Naive thymus-derived CD8-positive, alpha-beta T cell (primary cell): Measurements from ENCODE around the gene PTPN12. TPM values are rescaled to one million over a fixed set of nuclear protein-coding genes. Genes with fewer than 3 reads are reported as not detected.
"Not testable (repeated sequence)": the region's sequence is repeated elsewhere in the genome, so short reads cannot be mapped to it uniquely, and the experiment has no call there.

ENCODE experiments used
- ATAC-seq, 2 donors: fragments of 150-1000 bp; cut with Tn5 transposase in 1 of 2; sonication (Bioruptor Pico), chemical (Tn5 transposase) in 1 of 2; 1 replicate in 1 of 2; 2 replicates in 1 of 2; pipeline ENCODE4 v1.10.0; 2021; ENCODE audit warnings: mild to moderate bottlenecking in 2 of 2, moderate library complexity in 2 of 2
- POLR2A ChIA-PET: fragments of 350-600 bp; sonication (Branson Sonifier 250); formaldehyde crosslinking; loops from one replicate; lab custom pipeline; 2021; ENCODE audit warnings: antibody characterized with exemption; lab: Charles Lee
- DNase-seq, 10 donors: peaks; one replicate each; pipeline versions ENCODE4 v3.0.0 to v3.0.0-alpha.2; 2020 to 2022
- H3K27ac Mint-ChIP-seq, 10 donors: one replicate each; pipeline ENCODE4 v1.8.0; 2020 to 2022; ENCODE audit warnings: mild to moderate bottlenecking in 10 of 10, mixed read lengths in 10 of 10, moderate library complexity in 4 of 10, inconsistent platforms in 1 of 10
- H3K27me3 Mint-ChIP-seq, 5 donors: one replicate each; pipeline ENCODE4 v1.8.0; 2021 to 2022; ENCODE audit warnings: mixed read lengths in 5 of 5
- H3K36me3 Mint-ChIP-seq, 3 donors: one replicate each; pipeline ENCODE4 v1.8.0; 2020 to 2022; ENCODE audit warnings: mixed read lengths in 3 of 3, mild to moderate bottlenecking in 2 of 3, inconsistent platforms in 1 of 3
- H3K4me1 Mint-ChIP-seq, 4 donors: one replicate each; pipeline ENCODE4 v1.8.0; 2021 to 2022; ENCODE audit warnings: mixed read lengths in 4 of 4
- H3K4me3 Mint-ChIP-seq, 10 donors: one replicate each; pipeline ENCODE4 v1.8.0; 2020 to 2022; ENCODE audit warnings: mild to moderate bottlenecking in 10 of 10, mixed read lengths in 10 of 10, moderate library complexity in 6 of 10, inconsistent platforms in 1 of 10
- H3K9me3 Mint-ChIP-seq, 9 donors: one replicate each; pipeline ENCODE4 v1.8.0; 2020 to 2022; ENCODE audit warnings: mixed read lengths in 9 of 9, mild to moderate bottlenecking in 3 of 9, inconsistent platforms in 1 of 9, moderate library complexity in 1 of 9
- polyA plus RNA-seq, 3 donors: library from polyadenylated mRNA; unstranded; fragments of 300-500 nt; fragmentation: Illumina TruSeq; gene quantifications; one replicate each; pipeline ENCODE4 v1.2.3, GENCODE V29; 2021
- total RNA-seq, 8 experiments: library from RNA in 2 of 8; stranded (reverse) in 2 of 8; gene quantifications; one replicate each; pipeline ENCODE4 v1.2.3 and lab custom pipeline; 2021 to 2026

The PTPN12 gene
- total and polyA plus RNA-seq, 5 experiments from 2014 or later, result 0.64 to 35.4 (median 3.7) TPM

DNA sequence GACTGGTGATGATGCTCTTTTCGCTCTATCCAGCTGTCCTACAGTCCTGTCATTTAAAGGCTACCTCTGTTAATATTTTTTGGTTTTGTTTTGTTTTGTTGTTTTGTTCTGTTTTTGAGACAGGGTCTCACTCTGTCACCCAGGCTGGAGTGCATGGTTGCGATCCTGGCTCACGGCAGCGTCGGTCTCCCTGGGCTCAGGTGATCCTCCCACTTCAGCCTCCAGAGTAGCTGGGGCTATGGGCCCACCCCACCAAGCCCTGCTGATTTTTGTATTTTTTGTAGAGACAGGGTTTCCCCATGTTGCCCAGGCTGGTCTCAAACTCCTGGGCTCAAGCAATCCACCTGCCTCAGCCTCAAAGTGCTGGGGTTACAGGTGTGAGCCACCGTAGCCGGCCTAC, 3.9 kb downstream of the PTPN12 start:
- Mint-ChIP-seq H3K4me3 (peak overlapping the region in 1 of 10 donors; percentile 22), H3K27ac (peak overlapping the region in 2 of 10 donors; percentile 51 to 67), H3K4me1 (peaks cover 15 to 62% (median 46%) of the 10 kb centered on the region in 4 donors)
- H3K36me3 Mint-ChIP-seq, POLR2A ChIA-PET, ATAC-seq, H3K9me3 Mint-ChIP-seq, H3K27me3 Mint-ChIP-seq, DNase-seq: not testable (repeated sequence)

DNA sequence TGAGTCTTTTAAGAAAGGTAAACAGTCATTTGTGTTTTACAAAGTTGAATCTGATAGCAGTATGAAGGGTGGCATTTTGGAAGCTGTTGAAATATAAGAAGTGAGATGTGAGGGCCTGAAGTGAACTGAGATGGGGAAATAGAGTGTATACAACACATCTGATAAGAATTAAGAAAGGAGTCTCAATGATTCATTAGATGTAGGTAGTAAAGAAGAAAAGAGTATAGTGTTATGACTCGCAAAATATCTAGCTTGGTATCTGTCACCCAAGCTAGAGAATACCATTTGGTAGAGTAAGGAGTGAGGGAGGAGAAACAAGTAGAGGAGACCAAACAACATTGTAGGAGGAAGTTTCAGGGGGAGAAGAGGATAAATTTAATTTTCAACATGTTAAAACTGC, 5.3 kb downstream of the PTPN12 start:
- no peaks in the 10 kb centered on the region for H3K36me3 Mint-ChIP-seq
- H3K27ac Mint-ChIP-seq, result peak overlapping the region in 8 of 10 donors; percentile 2 to 78 (median 19)
- ATAC-seq (no peak), DNase-seq (no peak)
- peaks cover 18 to 63% (median 51%) of the 10 kb centered on the region in 4 donors for H3K4me1 Mint-ChIP-seq
- POLR2A ChIA-PET, result interaction anchor here (0.6 to 0.9 kb wide), 2 partner anchors 14 to 272 kb away, joined by 3 read pairs; no protein-coding TSS in a partner anchor
- no peaks in the 10 kb centered on the region for H3K9me3 Mint-ChIP-seq
- no peaks in the 10 kb centered on the region for H3K27me3 Mint-ChIP-seq
- H3K4me3 Mint-ChIP-seq, result no peak overlapping the region

DNA sequence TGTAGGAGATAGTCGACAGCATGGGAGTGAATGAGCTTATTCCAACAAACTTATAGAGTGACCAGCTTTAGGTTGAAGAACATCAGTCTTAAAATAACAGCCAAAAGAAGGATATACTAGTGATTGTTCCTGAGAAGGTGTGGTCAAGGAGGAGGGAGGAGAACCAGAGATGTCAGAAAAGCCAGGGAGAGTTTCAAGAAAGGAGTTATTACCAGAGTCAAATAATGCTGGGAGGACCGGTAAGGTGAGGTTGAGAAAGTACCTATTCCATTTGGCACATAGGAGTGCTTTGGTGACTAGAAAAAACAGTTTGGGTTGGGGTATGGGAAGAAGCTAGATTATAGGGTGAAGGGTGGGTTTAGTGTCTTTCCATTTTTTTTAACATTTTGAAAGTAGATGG, 5.8 kb downstream of the PTPN12 start:
- Mint-ChIP-seq H3K36me3 (no peaks in the 10 kb centered on the region), H3K9me3 (no peaks in the 10 kb centered on the region), H3K27ac (peak overlapping the region in 5 of 10 donors; percentile 2 to 53 (median 17)), H3K27me3 (no peaks in the 10 kb centered on the region), H3K4me3 (no peak overlapping the region), H3K4me1 (peaks cover 20 to 68% (median 55%) of the 10 kb centered on the region in 4 donors)
- POLR2A ChIA-PET, result interaction anchor here (0.9 kb wide), 1 partner anchor 14 kb away, joined by 3 read pairs; no protein-coding TSS in a partner anchor
- ATAC-seq (no peak), DNase-seq (no peak)

DNA sequence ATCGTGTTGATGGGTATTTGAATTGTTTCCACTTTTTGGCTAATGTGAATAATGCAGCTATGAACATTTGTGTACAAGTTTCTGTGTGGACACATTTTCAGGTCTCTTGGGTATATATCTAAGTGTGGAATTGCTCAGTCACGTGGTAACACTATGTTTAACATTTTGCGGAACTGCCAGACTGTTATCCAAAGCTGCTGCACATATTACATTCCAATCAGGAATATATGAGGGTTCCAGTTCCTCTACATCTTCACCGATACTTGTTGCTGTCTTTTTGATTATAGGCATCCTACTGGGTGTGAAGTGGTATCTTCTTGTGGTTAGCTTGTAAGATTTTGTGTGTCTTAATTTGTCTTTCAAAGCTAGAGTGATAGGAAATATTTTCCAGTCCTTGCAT, 6.8 kb downstream of the PTPN12 start:
- POLR2A ChIA-PET, result interaction anchor here (0.5 kb wide), 1 partner anchor 109 kb away, joined by 3 read pairs; no protein-coding TSS in a partner anchor
- Mint-ChIP-seq H3K4me1 (peaks cover 18 to 69% (median 55%) of the 10 kb centered on the region in 4 donors), H3K27me3 (no peaks in the 10 kb centered on the region), H3K27ac (peak overlapping the region in 2 of 10 donors; percentile 40 to 50), H3K36me3 (no peaks in the 10 kb centered on the region), H3K4me3 (peak overlapping the region in 1 of 10 donors; percentile 39), H3K9me3 (no peaks in the 10 kb centered on the region)
- DNase-seq (no peak), ATAC-seq (peak in 1 of 2 donors; percentile 39)

DNA sequence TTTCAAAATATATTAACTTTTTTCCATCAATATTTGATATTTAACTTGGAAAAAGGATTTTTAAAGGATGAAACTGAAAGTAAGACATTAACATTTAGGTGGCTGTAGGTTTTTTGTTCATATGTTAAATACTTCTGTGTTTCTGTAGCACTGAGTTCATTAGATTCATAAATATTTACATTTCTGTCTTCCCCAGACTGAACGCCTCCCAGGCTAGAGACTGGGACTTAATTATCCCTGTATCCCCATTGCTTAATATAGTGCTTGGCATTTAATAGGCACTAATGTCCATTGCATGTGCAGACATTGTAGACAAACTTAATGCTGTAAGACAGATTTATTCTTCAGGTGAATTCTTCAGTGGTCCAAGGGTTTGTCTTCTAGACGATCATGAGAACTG, 7.4 kb downstream of the PTPN12 start:
- POLR2A ChIA-PET, result interaction anchor here (0.5 kb wide), 1 partner anchor 108 kb away, joined by 3 read pairs; no protein-coding TSS in a partner anchor
- DNase-seq, result no peak
- Mint-ChIP-seq H3K27me3 (no peaks in the 10 kb centered on the region), H3K9me3 (no peaks in the 10 kb centered on the region), H3K36me3 (no peaks in the 10 kb centered on the region), H3K4me1 (peaks cover 18 to 67% (median 55%) of the 10 kb centered on the region in 4 donors), H3K27ac (no peak overlapping the region), H3K4me3 (peak overlapping the region in 1 of 10 donors; percentile 9)
- ATAC-seq, result no peak

DNA sequence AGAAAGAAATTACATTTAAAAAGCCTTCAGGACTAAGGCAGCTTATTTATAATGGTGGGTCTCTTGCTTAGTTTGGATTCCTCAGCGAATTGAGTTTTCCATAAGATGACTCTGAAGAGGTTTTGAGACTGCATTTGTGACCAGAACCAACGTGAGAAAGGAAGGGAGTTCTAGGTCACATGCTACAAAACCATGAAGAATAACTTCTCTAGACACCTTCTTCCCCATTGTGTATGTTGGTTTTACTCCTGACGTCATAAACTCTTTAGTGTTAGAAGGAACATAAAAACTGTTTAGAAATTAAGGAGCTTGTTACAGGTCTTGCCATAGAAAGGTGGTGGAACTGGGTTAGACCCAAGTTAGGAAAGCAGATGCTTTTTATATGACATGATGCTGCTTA, 11.1 kb downstream of the PTPN12 start:
- peaks cover 0 to 6% (median 0%) of the 10 kb centered on the region in 3 donors for H3K36me3 Mint-ChIP-seq
- ATAC-seq (no peak), DNase-seq (no peak)
- peaks cover 0 to 7% (median 0%) of the 10 kb centered on the region in 9 donors for H3K9me3 Mint-ChIP-seq
- POLR2A ChIA-PET, result interaction anchor here (1.3 kb wide), 1 partner anchor 12 kb away, joined by 6 read pairs; no protein-coding TSS in a partner anchor
- H3K4me3 Mint-ChIP-seq, result no peak overlapping the region
- H3K4me1 Mint-ChIP-seq, result peaks cover 13 to 51% (median 39%) of the 10 kb centered on the region in 4 donors
- H3K27ac Mint-ChIP-seq, result peak overlapping the region in 3 of 10 donors; percentile 3 to 25 (median 10)
- H3K27me3 Mint-ChIP-seq, result no peaks in the 10 kb centered on the region

DNA sequence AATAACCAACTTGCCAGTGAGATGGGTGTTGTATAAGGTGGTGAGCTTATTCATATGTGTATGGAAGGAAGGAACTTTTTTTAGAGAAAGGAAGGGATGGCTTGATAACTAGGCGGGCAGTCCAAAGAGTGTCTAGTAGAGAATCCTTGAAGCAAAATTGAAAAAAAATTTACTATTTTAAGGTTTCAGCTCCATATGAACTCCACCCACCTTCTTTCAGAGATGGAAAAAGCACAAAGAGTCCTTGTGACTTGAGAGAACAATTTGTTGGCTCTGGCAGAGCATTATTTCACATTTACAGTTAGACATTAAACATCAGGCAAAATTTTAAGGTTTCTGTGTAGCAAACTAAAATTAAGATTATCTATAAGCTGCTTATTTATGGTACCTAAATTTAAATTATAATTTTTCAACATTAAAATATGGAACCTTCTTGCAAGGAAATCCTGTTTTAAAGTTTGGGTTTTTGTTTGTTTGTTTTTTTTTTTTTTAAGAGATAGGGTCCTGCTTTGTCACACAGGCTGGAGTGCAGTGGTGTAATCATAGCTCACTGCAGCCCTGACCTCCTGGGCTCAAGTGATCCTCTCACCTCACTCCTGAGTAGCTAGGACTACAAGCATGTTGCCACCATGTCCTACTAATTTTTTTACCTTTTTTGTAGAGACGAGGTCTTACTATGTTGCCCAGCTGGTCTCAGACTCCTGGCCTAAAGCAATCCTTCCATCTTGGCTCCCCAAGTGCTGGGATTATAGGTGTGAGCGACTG, 12.2 kb downstream of the PTPN12 start:
- Mint-ChIP-seq H3K27ac (peak overlapping the region in 1 of 10 donors; percentile 16), H3K9me3 (peaks cover 0 to 15% (median 2%) of the 10 kb centered on the region in 9 donors), H3K4me3 (no peak overlapping the region), H3K36me3 (peaks cover 5 to 14% (median 6%) of the 10 kb centered on the region in 3 donors), H3K27me3 (no peaks in the 10 kb centered on the region), H3K4me1 (peaks cover 10 to 43% (median 31%) of the 10 kb centered on the region in 4 donors)
- POLR2A ChIA-PET, result interaction anchor here (0.6 kb wide), 1 partner anchor 147 kb away, joined by 3 read pairs; no protein-coding TSS in a partner anchor
- no peak for DNase-seq
- no peak for ATAC-seq

DNA sequence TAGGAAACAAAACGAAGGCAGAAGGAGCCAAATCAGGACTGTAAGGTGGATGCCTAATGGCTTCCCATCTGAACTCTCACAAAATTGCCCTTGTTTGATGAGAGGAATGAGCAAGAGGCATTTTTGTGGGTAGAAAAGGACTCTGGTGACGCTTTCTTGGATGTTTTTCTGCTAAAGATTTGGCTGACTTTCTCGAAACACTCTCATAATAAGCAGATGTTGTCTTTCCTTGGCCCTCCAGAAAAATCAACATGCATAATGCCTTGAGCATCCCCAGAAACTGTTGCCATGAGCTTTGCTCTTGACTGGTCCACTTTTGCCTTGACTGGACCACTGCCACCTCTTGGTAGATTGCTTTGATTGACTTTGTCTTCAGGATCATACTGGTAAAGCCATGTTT, 13.5 kb downstream of the PTPN12 start:
- H3K4me1 Mint-ChIP-seq, result peaks cover 12 to 48% (median 33%) of the 10 kb centered on the region in 4 donors

DNA sequence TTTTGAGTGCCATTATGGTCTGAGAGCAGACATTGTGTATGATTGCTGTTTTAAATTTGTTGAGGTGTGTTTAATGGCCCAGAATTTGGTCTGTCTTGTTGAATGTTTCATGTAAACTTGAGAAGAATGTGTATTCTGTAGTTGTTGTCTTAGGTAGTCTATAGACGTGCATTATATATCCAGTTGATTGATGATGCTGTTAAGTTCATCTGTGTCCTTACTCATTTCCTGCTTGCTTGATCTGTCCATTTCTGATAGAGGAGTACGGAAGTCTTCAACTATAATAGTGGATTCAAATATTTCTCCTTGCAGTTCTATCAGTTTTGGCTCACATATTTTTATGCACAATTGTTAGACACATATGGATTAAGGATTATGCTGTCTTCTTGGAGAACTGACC, 16.0 kb downstream of the PTPN12 start:
- no peak overlapping the region for H3K27ac Mint-ChIP-seq
- POLR2A ChIA-PET, result no interaction called here
- DNase-seq (no peak), ATAC-seq (no peak)
- peaks cover 6 to 19% (median 13%) of the 10 kb centered on the region in 3 donors for H3K36me3 Mint-ChIP-seq
- no peaks in the 10 kb centered on the region for H3K27me3 Mint-ChIP-seq
- H3K9me3 Mint-ChIP-seq, result peaks cover 0 to 15% (median 2%) of the 10 kb centered on the region in 9 donors
- no peak overlapping the region for H3K4me3 Mint-ChIP-seq
- H3K4me1 Mint-ChIP-seq, result peaks cover 8 to 44% (median 21%) of the 10 kb centered on the region in 4 donors

More for the DNA sequence above, 13.5 kb downstream of the PTPN12 start:
- Mint-ChIP-seq H3K27me3 (no peaks in the 10 kb centered on the region), H3K36me3 (peaks cover 6 to 15% (median 11%) of the 10 kb centered on the region in 3 donors), H3K4me3 (no peak overlapping the region), H3K9me3 (peaks cover 0 to 15% (median 2%) of the 10 kb centered on the region in 9 donors), H3K27ac (no peak overlapping the region)
- POLR2A ChIA-PET, result no interaction called here
- ATAC-seq (no peak), DNase-seq (no peak)

DNA sequence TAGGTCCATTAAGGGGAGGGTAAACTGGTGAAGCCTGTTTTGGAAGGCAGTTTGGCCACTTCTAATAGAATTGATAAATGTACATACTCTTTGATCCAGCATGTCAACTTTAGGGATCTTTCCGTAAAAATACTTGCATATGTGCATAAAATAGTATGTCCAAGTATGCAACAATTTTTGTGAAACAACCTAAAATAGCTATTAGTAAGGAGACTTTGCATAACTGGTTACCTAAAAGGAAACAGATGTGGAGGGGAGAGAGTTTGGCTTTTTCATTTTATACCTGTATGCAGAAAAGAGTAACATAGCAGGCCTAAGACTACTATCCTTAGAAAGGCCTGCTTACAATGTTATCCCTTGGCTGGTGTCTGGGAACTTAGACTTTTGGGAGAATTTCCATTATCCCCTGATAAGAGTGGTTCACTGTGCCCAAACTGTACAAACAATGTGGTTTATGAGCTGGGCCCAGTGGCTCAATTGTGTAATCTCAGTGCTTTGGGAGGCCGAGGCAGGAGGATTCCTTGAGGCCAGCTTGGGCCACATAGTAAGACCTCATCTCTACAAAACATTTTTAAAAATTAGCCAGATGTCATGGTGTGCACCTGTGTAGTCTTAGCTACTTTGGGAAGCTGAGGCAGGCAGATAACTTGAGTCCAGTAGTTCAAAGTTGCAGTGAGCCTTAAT, 21.3 kb downstream of the PTPN12 start:
- Mint-ChIP-seq H3K27me3 (no peaks in the 10 kb centered on the region), H3K36me3 (peaks cover 5 to 13% (median 12%) of the 10 kb centered on the region in 3 donors), H3K4me3 (no peak overlapping the region), H3K9me3 (peaks cover 0 to 5% (median 2%) of the 10 kb centered on the region in 9 donors), H3K4me1 (peaks cover 8 to 55% (median 15%) of the 10 kb centered on the region in 4 donors), H3K27ac (peak overlapping the region in 1 of 10 donors; percentile 50)
- DNase-seq (no peak), ATAC-seq (no peak)
- POLR2A ChIA-PET, result no interaction called here

DNA sequence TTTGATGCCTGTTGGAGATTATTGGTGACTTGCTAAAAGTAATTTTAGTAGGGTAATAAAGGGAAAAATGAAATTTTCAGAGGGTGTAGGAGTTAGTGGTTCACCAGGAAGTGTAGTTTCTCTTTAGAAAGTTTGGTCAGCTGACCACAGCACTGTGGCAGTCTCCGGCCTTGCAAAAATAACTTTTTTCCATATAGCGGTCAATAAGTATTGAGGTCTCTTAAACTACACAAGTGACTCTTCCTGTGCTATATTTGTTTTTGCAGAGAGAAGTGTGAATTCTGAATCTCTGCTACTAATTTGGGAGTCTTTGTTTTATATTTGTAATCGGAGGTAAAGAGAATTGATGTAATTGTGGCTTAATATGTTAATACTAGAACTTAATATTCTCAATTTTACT, 24.3 kb downstream of the PTPN12 start:
- no peaks in the 10 kb centered on the region for H3K27me3 Mint-ChIP-seq
- ATAC-seq (no peak), DNase-seq (no peak)
- POLR2A ChIA-PET, result interaction anchor here (0.7 kb wide), 1 partner anchor 140 kb away, joined by 3 read pairs; no protein-coding TSS in a partner anchor
- peaks cover 0 to 6% (median 2%) of the 10 kb centered on the region in 3 donors for H3K36me3 Mint-ChIP-seq
- H3K9me3 Mint-ChIP-seq, result no peaks in the 10 kb centered on the region
- H3K4me1 Mint-ChIP-seq, result peaks cover 5 to 57% (median 13%) of the 10 kb centered on the region in 4 donors
- H3K27ac Mint-ChIP-seq, result no peak overlapping the region
- peak overlapping the region in 1 of 10 donors; percentile 44 for H3K4me3 Mint-ChIP-seq

DNA sequence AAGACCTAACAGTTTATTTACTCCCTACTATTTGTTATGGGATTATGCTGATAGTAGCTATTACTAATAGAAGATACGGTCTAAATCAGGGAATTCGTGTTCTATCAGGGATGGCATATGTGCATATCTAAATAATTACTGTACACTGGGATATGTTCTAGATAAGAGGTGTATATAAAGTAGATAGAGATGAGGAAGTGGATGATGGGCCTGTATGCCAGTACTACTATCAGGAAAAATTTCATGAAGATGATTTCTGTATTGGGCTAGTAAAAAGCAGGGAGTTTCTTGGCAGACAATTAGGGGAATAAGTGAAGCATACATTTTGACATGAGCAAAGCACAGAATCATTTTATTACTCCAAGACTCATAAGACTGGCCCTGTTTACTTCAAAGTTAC, 26.2 kb downstream of the PTPN12 start:
- DNase-seq (no peak), ATAC-seq (no peak)
- POLR2A ChIA-PET, result interaction anchor here (0.6 kb wide), 1 partner anchor 127 kb away, joined by 10 read pairs; no protein-coding TSS in a partner anchor
- no peak overlapping the region for H3K4me3 Mint-ChIP-seq
- no peaks in the 10 kb centered on the region for H3K27me3 Mint-ChIP-seq
- no peaks in the 10 kb centered on the region for H3K9me3 Mint-ChIP-seq
- H3K36me3 Mint-ChIP-seq, result peaks cover 0 to 2% (median 0%) of the 10 kb centered on the region in 3 donors
- peaks cover 5 to 56% (median 11%) of the 10 kb centered on the region in 4 donors for H3K4me1 Mint-ChIP-seq
- H3K27ac Mint-ChIP-seq, result no peak overlapping the region
